Measurements from ENCODE around the gene FOXRED2.

FOXRED2 gene

GRCh38 chr22:36447632-36448031 lies 59.2 kb downstream of the FOXRED2 start:
- DNase-seq, result no peak

DNA sequence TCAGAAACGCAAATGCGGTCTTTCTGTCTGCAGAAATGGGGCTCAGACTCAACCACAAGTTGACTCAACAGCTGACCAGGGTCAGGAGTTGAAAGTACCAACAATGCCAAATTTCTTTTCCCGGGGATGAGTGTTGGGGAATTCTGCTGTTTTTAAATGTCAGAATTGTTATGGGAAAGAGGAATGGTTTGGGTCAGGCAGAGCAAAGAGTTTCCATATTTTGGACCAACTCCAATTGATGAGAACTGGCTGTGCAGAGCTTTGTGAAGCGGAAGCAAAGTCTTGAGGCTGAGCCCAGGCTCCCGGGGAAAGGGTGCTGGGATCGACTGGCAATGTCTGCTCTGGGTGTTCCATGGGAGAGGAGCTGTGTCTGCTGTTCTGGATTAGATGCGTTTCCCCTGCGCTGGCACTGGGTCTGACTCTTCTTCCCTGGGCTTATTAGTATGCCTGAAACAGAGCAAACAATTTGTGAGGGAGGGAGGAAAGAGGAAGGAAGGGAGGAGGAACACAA lies 61.6 kb downstream of the FOXRED2 start:
- DNase-seq, result no peak

DNA sequence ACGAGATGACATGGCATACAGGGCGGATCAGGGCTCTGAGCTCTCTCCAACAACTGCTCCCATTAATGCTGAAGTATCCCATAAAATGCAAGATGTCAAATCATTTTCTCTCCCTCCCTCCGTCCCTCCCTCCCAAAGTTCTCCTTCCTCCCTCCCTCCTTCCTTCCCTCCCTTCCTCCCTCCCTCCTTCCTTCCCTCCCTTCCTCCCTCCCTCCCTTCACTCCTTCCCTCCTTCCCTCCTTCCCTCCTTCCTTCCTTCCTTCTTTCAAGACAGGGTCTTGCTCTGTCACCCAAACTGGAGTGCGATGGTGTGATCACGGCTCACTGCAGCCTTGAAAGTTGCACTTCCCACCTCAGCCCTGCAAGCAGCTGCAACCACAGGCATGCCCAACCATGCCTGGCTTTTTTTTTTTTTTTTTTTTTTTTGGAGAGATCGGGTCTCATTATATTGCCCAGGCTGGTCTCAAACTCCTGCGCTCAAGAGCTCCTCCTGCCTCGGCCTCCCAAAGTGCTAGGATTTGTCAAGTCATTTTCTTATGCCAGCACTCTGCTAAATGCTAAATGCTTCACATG lies 63.6 kb downstream of the FOXRED2 start:
- DNase-seq, result no peak

DNA sequence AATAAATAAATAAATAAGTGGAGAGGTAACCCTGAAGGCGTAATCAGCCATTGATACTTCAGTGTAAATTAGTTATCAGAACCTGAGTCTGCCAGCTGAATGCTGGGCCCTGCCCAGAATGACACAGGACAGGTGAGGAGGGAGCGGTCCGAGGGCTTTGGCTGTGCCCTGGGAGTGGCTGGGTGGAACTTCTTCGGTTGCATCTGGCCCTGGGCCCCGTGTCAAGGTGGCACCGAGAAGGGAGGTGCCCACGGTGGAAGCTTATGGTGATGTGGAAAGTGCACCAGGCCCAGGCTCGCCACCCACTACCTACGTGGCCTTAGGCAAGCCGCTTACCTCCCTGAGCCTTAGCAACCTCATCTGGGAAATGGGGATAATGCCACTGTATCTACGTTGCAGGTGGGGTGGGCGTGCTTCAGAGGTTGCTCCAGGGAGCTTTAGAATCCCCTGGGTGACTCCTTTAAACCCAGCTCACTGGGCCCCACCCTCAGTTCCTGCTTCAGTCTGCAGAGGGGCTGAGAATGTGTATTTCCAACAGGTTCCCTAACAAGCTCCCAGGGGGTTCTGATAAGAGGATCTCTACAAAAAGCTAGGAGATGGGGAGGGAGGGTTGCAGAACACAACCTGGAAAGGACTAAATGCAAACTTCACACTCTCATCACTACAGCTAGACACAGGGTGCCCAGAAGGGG lies 64.2 kb downstream of the FOXRED2 start:
- no peak for DNase-seq

DNA sequence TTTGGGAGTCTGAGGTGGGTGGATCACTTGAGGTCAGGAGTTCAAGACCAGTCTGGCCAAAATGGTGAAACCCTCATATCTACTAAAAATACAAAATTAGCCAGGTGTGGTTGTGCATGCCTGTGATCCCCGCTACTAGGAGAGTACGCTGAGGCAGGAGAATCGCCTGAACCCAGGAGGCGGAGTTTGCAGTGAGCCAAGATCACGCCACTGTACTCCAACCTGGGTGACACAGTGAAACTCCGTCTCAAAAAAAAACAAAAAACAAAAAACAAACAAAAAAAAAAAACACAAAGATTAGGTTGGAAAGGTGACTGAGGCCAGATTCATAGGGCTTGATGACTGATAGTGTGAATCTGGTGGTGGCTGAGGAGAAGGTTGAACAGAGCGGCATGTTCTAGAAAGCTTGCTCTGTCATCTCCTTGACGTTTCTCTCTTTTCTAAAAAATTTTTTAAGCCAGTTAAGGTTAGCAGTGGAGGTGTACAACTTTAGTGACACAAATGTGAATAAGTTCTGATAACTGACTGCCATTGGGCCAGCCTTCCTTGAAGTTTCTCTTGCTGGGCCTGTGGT lies 66.3 kb downstream of the FOXRED2 start:
- no peak for DNase-seq

DNA sequence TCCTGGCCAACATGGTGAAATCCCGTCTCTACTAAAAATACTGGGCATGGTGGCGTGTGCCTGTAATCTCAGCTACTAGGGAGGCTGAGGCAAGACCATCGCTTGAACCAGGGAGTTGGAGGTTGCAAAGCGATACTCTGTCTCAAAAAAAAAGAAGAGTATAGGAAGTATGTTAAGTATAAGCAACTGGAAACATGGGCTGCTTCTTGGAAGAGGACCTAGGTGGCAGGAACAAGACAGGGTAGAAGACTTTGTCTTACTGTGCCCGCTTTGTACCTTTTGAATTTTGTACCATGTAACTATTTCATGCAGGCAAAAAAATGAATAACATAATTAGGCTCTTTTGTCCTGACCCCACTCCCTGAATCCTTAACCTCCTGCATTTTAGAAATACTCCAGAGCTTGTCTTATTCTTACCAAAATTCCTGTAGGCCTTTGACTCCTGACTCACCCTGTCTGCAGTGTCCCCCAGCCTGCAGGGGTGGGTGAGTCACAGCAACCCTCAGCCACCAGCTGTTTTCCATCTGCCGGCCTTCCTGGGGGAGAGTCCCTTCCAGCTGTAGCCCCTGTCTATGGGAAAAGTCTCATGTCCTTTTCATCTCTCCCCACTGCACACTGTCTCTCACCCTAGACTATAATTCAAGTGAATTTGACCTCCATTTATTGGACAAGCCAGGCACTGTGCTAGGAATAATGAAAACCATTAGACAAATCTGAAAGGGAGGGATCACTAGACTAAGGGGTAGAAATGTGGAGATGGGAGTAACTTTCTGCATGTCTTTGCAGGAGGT lies 67.2 kb downstream of the FOXRED2 start:
- DNase-seq, result no peak
